Calu3 (cell line): Measurements from ENCODE around the gene KNG1. TPM values are rescaled to one million over a fixed set of nuclear protein-coding genes. Genes with fewer than 3 reads are reported as not detected.
"Not testable (repeated sequence)": the region's sequence is repeated elsewhere in the genome, so short reads cannot be mapped to it uniquely, and the experiment has no call there.

Experiments
- BruUV-seq: library from RNA; stranded (reverse); fragments of 400-500 nt; replicated peaks from 2 replicates; lab custom pipeline; 2021; lab: Mats Ljungman, UMichigan
- CTCF ChIA-PET: fragments of 300-600 bp; sonication (Branson Sonifier 250); formaldehyde crosslinking; loops from one replicate; lab custom pipeline; 2022; ENCODE audit warnings: antibody characterized with exemption; lab: Charles Lee
- DNase-seq: peaks from one replicate; pipeline ENCODE4 v3.0.0; 2022
- H3K27ac Mint-ChIP-seq: one replicate; pipeline ENCODE4 v1.8.0; 2022; ENCODE audit warnings: mixed read lengths; ENCODE audit not compliant: unreplicated experiment
- H3K27me3 Mint-ChIP-seq: one replicate; pipeline ENCODE4 v1.8.0; 2022; ENCODE audit warnings: mixed read lengths; ENCODE audit not compliant: unreplicated experiment
- H3K36me3 Mint-ChIP-seq: one replicate; pipeline ENCODE4 v1.8.0; 2022; ENCODE audit warnings: mild to moderate bottlenecking, moderate library complexity, mixed read lengths; ENCODE audit not compliant: insufficient read depth, unreplicated experiment
- H3K4me1 Mint-ChIP-seq: one replicate; pipeline ENCODE4 v1.8.0; 2022; ENCODE audit warnings: mild to moderate bottlenecking, low read depth, mixed read lengths; ENCODE audit not compliant: unreplicated experiment
- H3K4me3 Mint-ChIP-seq: one replicate; pipeline ENCODE4 v1.8.0; 2022; ENCODE audit warnings: mild to moderate bottlenecking, low read depth, moderate library complexity, mixed read lengths; ENCODE audit not compliant: unreplicated experiment
- H3K9me3 Mint-ChIP-seq: one replicate; pipeline ENCODE4 v1.8.0; 2022; ENCODE audit warnings: low read depth, mixed read lengths; ENCODE audit not compliant: unreplicated experiment
- CTCF ChIP-seq: fragments of 200-600 bp; IDR thresholded peaks from one replicate; pipeline ENCODE4 v1.8.0; 2022; ENCODE audit warnings: antibody characterized with exemption; ENCODE audit not compliant: unreplicated experiment
- intact Hi-C: fragments of 100-400 bp; cut with micrococcal nuclease; formaldehyde crosslinking; loops from one replicate; pipeline ENCODE4 v1.10.0; 2022; ENCODE audit not compliant: unreplicated experiment
- total RNA-seq: library from RNA; stranded (reverse); gene quantifications from 2 replicates; pipeline ENCODE4 v1.2.3, GENCODE V29; 2022

The KNG1 gene
- total RNA-seq, 1 experiment from 2014 or later = not detected

GRCh38 chr3:186708983-186709679 is 8.0 kb upstream of the KNG1 start:
- BruUV-seq = no TSS peak
- no peaks in the 10 kb centered on the region for H3K36me3 Mint-ChIP-seq
- DNase-seq = no peak
- CTCF ChIA-PET = no interaction called here
- no peak overlapping the region for H3K4me3 Mint-ChIP-seq
- TF ChIP-seq CTCF = no peak
- no peaks in the 10 kb centered on the region for H3K4me1 Mint-ChIP-seq
- H3K27ac Mint-ChIP-seq = no peak overlapping the region
- intact Hi-C loops = no loop called here
- H3K27me3 Mint-ChIP-seq = peaks cover 8% of the 10 kb centered on the region
- no peaks in the 10 kb centered on the region for H3K9me3 Mint-ChIP-seq

DNA sequence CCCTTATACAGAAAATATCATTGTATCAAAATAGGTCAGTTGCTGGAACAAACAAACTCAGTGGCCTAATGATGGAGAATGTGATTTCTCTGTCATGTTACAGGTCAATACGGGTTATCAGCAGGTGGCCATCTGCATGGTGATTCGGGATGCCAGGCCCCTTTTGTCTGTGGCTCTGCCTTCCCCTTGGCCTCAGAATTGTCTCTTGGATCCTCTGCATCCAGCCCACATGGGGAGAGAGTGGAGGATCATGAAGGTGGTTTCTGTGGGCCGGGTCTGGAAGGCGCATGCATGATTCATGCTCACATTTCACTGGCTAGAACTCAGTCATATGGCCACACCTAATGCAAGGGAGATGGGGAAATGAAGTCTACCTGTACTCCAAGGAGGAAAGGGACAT is 6.5 kb upstream of the KNG1 start:
- BruUV-seq, DNase-seq, H3K4me1 Mint-ChIP-seq, H3K27me3 Mint-ChIP-seq, CTCF ChIA-PET, H3K27ac Mint-ChIP-seq, H3K9me3 Mint-ChIP-seq, H3K36me3 Mint-ChIP-seq, intact Hi-C loops, H3K4me3 Mint-ChIP-seq: not testable (repeated sequence)

GRCh38 chr3:186713499-186713898 is 3.7 kb upstream of the KNG1 start:
- no peaks in the 10 kb centered on the region for H3K36me3 Mint-ChIP-seq
- no peak overlapping the region for H3K27ac Mint-ChIP-seq
- BruUV-seq = no TSS peak
- H3K4me1 Mint-ChIP-seq = no peaks in the 10 kb centered on the region
- H3K4me3 Mint-ChIP-seq = no peak overlapping the region
- no peak for TF ChIP-seq CTCF
- no peaks in the 10 kb centered on the region for H3K9me3 Mint-ChIP-seq
- peaks cover 8% of the 10 kb centered on the region for H3K27me3 Mint-ChIP-seq
- CTCF ChIA-PET = no interaction called here
- DNase-seq = no peak
- intact Hi-C loops = no loop called here

DNA sequence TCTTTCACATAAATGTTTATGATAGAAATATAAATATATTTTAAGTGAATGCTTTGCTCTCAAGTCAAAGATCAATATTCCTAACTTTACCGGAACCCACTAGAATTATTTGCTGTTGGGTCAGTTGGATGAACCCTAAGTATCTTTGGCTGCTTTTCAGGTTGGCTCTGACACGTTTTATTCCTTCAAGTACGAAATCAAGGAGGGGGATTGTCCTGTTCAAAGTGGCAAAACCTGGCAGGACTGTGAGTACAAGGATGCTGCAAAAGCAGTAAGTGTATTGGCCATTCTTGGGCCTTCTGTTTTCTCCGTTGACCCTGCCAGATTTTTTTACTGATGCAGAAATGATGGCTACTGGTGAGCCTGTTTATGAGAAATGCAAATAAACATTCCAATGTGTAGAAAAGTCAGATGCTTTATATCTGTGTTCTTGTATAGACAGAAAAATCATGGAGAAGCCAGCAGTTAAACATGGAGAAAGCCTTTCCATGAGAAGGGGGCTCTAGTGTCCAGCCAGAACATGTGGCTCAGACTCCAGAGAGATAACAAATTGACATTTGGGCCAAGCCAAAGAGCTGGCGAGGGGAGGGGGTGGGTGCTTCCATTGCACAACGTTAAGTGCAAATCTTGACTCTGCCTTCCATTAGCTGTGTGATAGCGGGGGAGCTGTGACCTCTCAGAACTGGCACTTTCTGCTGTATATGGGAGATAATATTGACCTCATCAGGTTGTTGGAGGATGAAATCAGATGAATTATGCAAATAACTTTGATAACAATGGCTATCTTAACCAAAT is 3.0 kb downstream of the KNG1 start:
- H3K9me3 Mint-ChIP-seq = no peaks in the 10 kb centered on the region
- no peak overlapping the region for H3K4me3 Mint-ChIP-seq
- H3K27ac Mint-ChIP-seq = no peak overlapping the region
- no peak for DNase-seq
- CTCF ChIA-PET = interaction anchor here (0.7 to 0.8 kb wide), 2 partner anchors 103 to 689 kb away, joined by 4 to 5 read pairs; no protein-coding TSS in a partner anchor
- intact Hi-C loops = no loop called here
- no peaks in the 10 kb centered on the region for H3K36me3 Mint-ChIP-seq
- H3K27me3 Mint-ChIP-seq = no peaks in the 10 kb centered on the region
- BruUV-seq = no TSS peak
- TF ChIP-seq CTCF = no peak
- peaks cover 28% of the 10 kb centered on the region for H3K4me1 Mint-ChIP-seq
